Epithelial cell of prostate (primary cell): ENCODE results near the gene TEN1.

Experiments used
- DNase-seq: peaks from one replicate; pipeline ENCODE4 v3.0.0-alpha.2; 2011; ENCODE audit warnings: low read depth, low spot score
- H3K27ac ChIP-seq: fragments of 450-650 bp; 2 replicates; pipeline ENCODE4 v1.5.1; 2017; ENCODE audit warnings: mild to moderate bottlenecking

TEN1 gene

GRCh38 chr17:76048711-76049110 lies 69.7 kb downstream of the TEN1 start:
- no peak overlapping the region for H3K27ac ChIP-seq
- no peak for DNase-seq

GRCh38 chr17:76049239-76049638 lies 70.2 kb downstream of the TEN1 start:
- DNase-seq = no peak
- no peak overlapping the region for H3K27ac ChIP-seq

GRCh38 chr17:76049836-76050537 lies 70.9 kb downstream of the TEN1 start:
- DNase-seq = no peak
- no peak overlapping the region for H3K27ac ChIP-seq
